ENCODE results near the gene PMM1. TPM values are rescaled to one million over a fixed set of nuclear protein-coding genes. Genes with fewer than 3 reads are reported as not detected.
"Not testable (repeated sequence)": the region's sequence is repeated elsewhere in the genome, so short reads cannot be mapped to it uniquely, and the experiment has no call there.

Gene PMM1
- total RNA-seq, 2 experiments from 2014 or later = 44.4 to 46.2 TPM

DNA sequence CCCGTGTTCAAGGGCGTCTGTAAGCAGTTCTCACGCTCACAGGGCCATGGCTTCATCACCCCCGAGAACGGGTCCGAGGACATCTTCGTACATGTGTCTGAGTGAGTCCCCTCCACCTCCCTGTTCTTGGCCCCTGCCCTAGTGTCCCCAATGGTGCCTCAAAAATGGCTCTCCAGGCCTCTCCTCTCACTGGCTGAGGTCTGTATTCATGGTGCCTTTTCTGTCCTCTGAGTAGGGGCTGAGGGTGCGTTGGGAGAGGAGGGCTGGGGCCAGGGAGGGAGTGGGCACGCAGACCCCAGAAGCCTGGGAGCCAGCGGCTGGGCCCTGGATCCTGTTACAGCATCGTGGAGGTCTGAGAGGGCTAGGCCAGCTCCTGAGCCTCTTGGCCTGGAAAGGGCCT, 16.0 kb downstream of the PMM1 start:
- Mint-ChIP-seq H3K4me1 (no peaks in the 10 kb centered on the region), H3K27me3 (no peaks in the 10 kb centered on the region), H3K36me3 (ENCODE audit: low read depth) (peaks cover 16% of the 10 kb centered on the region), H3K9me3 (no peaks in the 10 kb centered on the region), H3K4me3 (no peak overlapping the region), H3K27ac (no peak overlapping the region)
- CTCF ChIA-PET = no interaction called here
- no peak for DNase-seq
- POLR2A ChIA-PET = interaction anchor here (3.3 kb wide), 1 partner anchor 16 kb away, joined by 18 read pairs; the partner anchor contains the start of gene PMM1

DNA sequence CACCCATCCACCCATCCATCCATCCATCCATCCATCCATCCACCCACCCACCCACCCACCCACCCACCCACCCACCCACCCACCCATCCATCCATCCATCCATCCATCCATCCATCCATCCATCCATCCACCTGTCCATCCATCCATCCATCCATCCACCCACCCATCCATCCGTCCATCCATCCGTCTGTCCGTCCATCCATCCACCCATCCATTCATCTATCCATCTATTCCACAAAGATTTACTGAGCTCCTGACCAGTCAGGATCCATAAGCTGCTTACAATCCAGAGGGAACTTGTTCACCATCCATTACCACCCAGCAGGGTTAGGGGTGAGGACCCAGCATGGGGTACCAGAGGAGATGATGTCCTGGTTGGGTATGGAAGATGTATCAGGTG, 17.3 kb downstream of the PMM1 start:
- H3K27ac Mint-ChIP-seq; H3K36me3 Mint-ChIP-seq (ENCODE audit: low read depth); H3K9me3 Mint-ChIP-seq; H3K4me3 Mint-ChIP-seq; H3K4me1 Mint-ChIP-seq; DNase-seq; H3K27me3 Mint-ChIP-seq; CTCF ChIA-PET: not testable (repeated sequence)
- POLR2A ChIA-PET = interaction anchor here (0.9 to 3.3 kb wide), 2 partner anchors 17 to 49 kb away, joined by 3 to 18 read pairs; partner anchors contain the start of genes PMM1 and XRCC6

DNA sequence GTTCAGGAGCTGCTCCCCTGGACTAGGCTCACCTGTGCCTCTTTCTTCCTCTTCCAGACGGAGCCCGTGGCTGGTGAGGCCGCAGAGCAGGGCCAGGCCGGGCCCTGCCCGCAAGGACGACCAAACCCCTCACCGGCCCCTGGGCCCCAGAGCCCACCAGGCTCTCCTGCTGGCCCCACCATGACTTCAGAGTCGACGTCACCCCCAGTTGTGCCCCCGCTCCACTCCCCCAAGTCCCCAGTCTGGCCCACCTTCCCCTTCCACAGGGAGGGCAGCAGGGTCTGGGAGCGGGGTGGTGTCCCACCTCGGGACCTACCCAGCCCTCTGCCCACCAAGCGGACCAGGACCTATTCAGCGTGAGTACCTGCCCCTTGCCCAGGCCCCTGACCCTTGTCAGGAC, 17.9 kb downstream of the PMM1 start:
- Mint-ChIP-seq H3K4me1 (no peaks in the 10 kb centered on the region), H3K4me3 (no peak overlapping the region), H3K27me3 (no peaks in the 10 kb centered on the region), H3K27ac (no peak overlapping the region), H3K36me3 (ENCODE audit: low read depth) (peaks cover 4% of the 10 kb centered on the region), H3K9me3 (no peaks in the 10 kb centered on the region)
- DNase-seq = no peak
- ChIA-PET CTCF (no interaction called here), POLR2A (no interaction called here)

DNA sequence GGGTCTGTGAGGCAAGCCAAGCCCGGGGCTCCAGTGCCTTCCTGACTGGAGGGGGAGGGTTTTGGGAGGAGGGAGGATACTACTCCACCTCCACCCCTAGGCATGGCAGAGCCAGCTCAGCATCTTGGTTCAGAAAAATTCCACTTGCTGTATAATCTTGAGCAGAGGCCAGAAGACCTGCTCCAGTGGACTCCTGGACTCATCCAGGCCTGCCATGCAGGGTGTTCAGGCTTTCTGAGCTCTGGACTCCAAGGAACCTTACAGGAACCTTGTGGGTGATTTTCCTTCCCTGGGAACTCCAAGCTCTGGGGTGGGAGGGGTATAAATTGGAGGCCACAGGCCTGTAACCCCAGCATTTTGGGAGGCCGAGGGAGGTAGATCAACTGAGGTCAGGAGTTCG, 19.4 kb downstream of the PMM1 start:
- Mint-ChIP-seq H3K27me3 (no peaks in the 10 kb centered on the region), H3K27ac (no peak overlapping the region), H3K9me3 (no peaks in the 10 kb centered on the region), H3K36me3 (ENCODE audit: low read depth) (no peaks in the 10 kb centered on the region), H3K4me3 (no peak overlapping the region), H3K4me1 (peaks cover 5% of the 10 kb centered on the region)
- POLR2A ChIA-PET = interaction anchor here (1.0 to 1.3 kb wide), 2 partner anchors 19 to 35 kb away, joined by 3 to 4 read pairs; partner anchors contain the start of gene PMM1
- DNase-seq = no peak
- CTCF ChIA-PET = interaction anchor here (0.7 kb wide), 2 partner anchors 42 to 167 kb away, joined by 3 to 8 read pairs; no protein-coding TSS in a partner anchor

DNA sequence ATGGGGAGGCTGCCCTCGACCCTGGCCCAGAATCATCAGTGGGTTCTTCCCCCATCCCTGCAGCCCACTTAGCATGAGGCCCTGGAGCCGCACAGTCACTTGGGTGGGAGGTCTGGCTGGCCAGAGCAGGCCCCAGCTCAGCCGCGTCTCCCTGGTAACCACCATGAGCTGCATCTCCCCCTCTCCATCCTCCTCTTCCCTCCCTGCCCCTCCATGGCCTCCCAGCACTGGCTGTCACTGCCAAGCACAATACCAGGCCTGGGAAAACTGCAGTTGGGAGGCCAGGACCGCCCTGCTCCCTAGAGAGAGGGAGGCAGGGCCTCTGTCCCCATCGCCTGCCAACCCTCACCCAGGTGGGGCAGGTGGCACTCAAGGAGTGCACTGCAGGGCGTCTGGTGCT, 20.8 kb downstream of the PMM1 start:
- H3K4me1 Mint-ChIP-seq = peaks cover 9% of the 10 kb centered on the region
- no peak overlapping the region for H3K27ac Mint-ChIP-seq
- CTCF ChIA-PET = interaction anchor here (1.5 kb wide), 1 partner anchor 21 kb away, joined by 5 read pairs; the partner anchor contains the start of gene PMM1
- POLR2A ChIA-PET = interaction anchor here (2.4 kb wide), 1 partner anchor 21 kb away, joined by 7 read pairs; the partner anchor contains the start of gene PMM1
- H3K36me3 Mint-ChIP-seq (ENCODE audit: low read depth) = no peaks in the 10 kb centered on the region
- H3K27me3 Mint-ChIP-seq = peaks cover 2% of the 10 kb centered on the region
- no peaks in the 10 kb centered on the region for H3K9me3 Mint-ChIP-seq
- no peak for DNase-seq
- H3K4me3 Mint-ChIP-seq = no peak overlapping the region

DNA sequence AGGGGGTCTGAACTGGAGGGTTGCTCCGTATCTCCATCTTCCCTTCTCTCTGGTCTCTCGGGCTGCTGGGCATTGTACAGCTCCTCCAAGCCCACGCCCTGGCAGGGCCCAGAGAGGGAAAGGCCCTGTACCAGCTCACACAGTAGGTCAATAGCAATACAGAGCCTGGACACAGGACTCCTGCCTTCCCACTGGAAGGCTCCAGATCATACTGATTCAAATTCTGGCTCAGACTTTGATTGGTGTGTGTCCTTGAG, 22.2 kb downstream of the PMM1 start:
- Mint-ChIP-seq H3K27ac (no peak overlapping the region), H3K36me3 (ENCODE audit: low read depth) (no peaks in the 10 kb centered on the region), H3K4me3 (no peak overlapping the region), H3K4me1 (peaks cover 9% of the 10 kb centered on the region), H3K27me3 (peaks cover 7% of the 10 kb centered on the region), H3K9me3 (no peaks in the 10 kb centered on the region)
- ChIA-PET POLR2A (interaction anchor here (2.4 kb wide), 1 partner anchor 22 kb away, joined by 7 read pairs; the partner anchor contains the start of gene PMM1), CTCF (interaction anchor here (1.1 to 1.5 kb wide), 2 partner anchors 9 to 23 kb away, joined by 3 to 5 read pairs; partner anchors contain the start of gene PMM1)
- no peak for DNase-seq

DNA sequence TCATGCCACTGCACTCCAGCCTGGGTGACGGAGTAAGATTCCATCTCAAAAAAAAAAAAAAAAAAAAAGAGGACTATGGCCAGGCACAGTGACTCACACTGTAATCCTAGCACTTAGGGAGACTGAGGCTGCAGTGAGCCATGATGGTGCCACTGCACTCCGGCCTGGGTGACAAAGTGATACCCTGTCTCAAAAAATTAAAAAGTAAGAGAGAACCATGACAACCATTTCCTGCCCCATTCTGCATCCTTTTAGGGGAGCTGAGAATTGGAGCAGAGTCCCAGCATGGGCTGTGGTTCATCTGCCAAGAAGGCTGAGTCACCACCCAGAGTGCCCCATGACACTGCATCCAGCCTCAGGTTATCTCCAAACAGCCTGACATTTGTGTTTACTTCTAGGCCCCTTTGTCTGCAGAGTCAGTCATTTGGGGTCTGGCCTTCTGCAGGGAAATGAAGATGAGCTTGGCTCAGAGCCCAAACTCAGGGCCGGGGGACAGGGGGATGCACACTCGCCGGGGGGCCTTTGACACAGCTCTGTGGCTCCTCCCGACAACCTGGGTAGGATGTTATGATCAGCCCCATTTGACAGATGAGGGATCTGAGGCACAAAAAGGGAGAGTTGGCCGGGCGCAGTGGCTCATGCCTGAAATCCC, 24.1 kb downstream of the PMM1 start:
- Mint-ChIP-seq H3K9me3 (no peaks in the 10 kb centered on the region), H3K4me1 (peaks cover 9% of the 10 kb centered on the region), H3K27me3 (peaks cover 21% of the 10 kb centered on the region), H3K27ac (peak overlapping the region; percentile 50), H3K4me3 (no peak overlapping the region), H3K36me3 (ENCODE audit: low read depth) (no peaks in the 10 kb centered on the region)
- peak; percentile 57 for DNase-seq
- ChIA-PET POLR2A (interaction anchor here (1.0 to 1.5 kb wide), 3 partner anchors 24 to 56 kb away, joined by 3 to 5 read pairs (median 4); partner anchors contain the start of genes PMM1 and XRCC6), CTCF (interaction anchor here (0.9 kb wide), 1 partner anchor 24 kb away, joined by 3 read pairs; the partner anchor contains the start of gene PMM1)

DNA sequence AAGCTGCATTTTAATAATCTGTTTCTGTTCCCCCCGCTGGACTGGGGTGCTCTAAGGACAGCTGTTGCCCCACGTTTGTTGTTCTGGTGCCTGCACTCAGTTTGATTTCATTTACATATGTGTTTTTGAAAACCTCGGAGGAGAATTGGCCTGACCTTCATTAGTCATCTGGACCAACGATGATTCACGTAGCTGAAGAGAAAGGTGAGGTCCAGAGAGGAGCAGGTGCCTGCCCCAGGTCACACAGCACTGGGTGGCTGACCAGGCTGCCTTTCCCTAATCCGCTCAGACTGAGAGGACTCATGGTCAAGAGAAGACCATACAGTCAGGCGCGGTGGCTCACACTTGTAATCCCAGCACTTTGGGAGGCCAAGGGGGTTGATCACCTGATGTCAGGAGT, 25.1 kb downstream of the PMM1 start:
- H3K9me3 Mint-ChIP-seq = no peaks in the 10 kb centered on the region
- DNase-seq = no peak
- ChIA-PET POLR2A (interaction anchor here (1.2 to 1.5 kb wide), 3 partner anchors 25 to 96 kb away, joined by 3 to 5 read pairs (median 4); partner anchors contain the start of genes PHF5A, PMM1 and XRCC6), CTCF (interaction anchor here (0.9 kb wide), 1 partner anchor 25 kb away, joined by 3 read pairs; the partner anchor contains the start of gene PMM1)
- no peaks in the 10 kb centered on the region for H3K36me3 Mint-ChIP-seq (ENCODE audit: low read depth)
- no peak overlapping the region for H3K4me3 Mint-ChIP-seq
- no peak overlapping the region for H3K27ac Mint-ChIP-seq
- peaks cover 9% of the 10 kb centered on the region for H3K4me1 Mint-ChIP-seq
- H3K27me3 Mint-ChIP-seq = peaks cover 27% of the 10 kb centered on the region

DNA sequence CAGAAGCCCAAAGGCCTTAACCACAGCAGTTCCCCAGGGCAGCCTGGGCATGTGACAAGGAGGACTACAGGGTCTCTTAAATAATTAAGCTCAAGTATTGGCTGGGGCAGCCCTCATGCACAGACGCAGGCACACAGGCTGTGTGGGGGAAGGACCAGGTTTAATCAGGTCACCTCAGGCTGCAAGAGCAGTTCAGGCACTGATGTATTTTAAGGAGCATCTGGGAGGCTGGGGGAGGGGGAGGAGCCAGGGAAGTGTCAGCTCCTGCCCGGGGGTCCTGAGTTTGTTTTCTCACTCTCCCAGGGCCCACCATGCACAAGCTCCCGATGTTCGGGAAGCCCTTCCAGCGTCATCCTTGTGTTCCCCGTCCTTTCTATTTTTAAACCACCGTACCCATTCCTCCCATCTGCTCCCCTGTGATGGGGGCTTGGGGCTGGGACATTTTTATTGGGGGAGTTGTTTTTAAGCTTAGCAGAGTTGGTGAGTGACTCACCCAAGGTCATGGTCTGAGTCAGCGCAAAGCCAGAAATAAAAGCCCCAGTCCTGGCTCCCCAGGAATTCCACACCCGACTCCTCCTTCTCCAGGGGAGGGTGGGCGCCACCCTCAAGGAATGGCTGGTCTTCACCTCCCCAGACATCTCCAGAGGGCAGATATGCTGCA, 26.5 kb downstream of the PMM1 start:
- no peak overlapping the region for H3K27ac Mint-ChIP-seq
- peaks cover 9% of the 10 kb centered on the region for H3K4me1 Mint-ChIP-seq
- ChIA-PET POLR2A (interaction anchor here (1.4 kb wide), 1 partner anchor 95 kb away, joined by 3 read pairs; the partner anchor contains the start of gene PHF5A), CTCF (interaction anchor here (0.6 to 0.7 kb wide), 2 partner anchors 10 to 159 kb away, joined by 3 read pairs; no protein-coding TSS in a partner anchor)
- H3K27me3 Mint-ChIP-seq = peaks cover 28% of the 10 kb centered on the region
- H3K9me3 Mint-ChIP-seq = no peaks in the 10 kb centered on the region
- H3K36me3 Mint-ChIP-seq (ENCODE audit: low read depth) = no peaks in the 10 kb centered on the region
- H3K4me3 Mint-ChIP-seq = no peak overlapping the region
- no peak for DNase-seq

DNA sequence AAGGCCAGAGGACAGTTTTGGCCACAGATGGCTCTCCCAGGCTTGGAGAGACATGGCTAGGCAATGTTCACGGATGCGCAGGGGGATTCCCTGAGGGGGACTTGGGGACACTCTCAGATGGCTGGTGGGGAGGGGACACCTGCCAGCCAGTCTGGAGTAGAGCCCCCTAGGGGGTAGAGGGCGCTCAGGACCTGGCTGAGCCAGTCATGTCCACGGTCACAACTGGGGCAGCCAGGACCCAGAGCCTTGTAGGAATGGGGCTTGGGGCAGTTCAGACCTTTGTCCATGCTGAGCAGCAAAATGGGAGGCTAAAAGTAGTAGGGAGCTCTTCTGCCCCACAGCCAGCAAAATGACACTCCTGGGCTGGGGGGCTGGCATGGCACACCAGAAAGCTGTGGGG, 27.2 kb downstream of the PMM1 start:
- Mint-ChIP-seq H3K9me3 (no peaks in the 10 kb centered on the region), H3K4me1 (peaks cover 12% of the 10 kb centered on the region), H3K4me3 (no peak overlapping the region), H3K27me3 (peaks cover 32% of the 10 kb centered on the region), H3K36me3 (ENCODE audit: low read depth) (no peaks in the 10 kb centered on the region), H3K27ac (no peak overlapping the region)
- DNase-seq = no peak
- CTCF ChIA-PET = no interaction called here
- POLR2A ChIA-PET = no interaction called here

DNA sequence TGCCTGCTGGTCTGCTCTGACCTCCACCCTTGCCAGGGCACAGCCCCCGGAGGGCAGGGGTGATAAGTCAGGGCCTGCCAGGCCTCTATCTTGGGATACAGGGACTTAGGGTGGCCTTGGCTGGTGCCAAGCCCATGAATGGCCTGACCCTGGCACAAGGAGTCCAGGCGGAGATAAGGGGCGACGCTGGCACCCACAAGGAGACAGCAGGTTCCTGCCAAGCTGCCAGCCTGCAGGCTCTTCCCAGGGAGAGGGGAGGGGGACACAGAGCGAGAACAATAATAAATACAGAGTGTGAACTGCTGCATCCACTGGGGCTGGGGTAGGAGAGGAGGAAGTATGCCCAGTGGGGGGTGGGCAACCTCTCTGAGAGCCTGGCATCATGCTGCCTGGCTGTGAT, 27.9 kb downstream of the PMM1 start:
- POLR2A ChIA-PET = no interaction called here
- CTCF ChIA-PET = no interaction called here
- Mint-ChIP-seq H3K4me1 (peaks cover 14% of the 10 kb centered on the region), H3K36me3 (ENCODE audit: low read depth) (no peaks in the 10 kb centered on the region), H3K27ac (no peak overlapping the region), H3K27me3 (peaks cover 34% of the 10 kb centered on the region), H3K4me3 (no peak overlapping the region), H3K9me3 (no peaks in the 10 kb centered on the region)
- no peak for DNase-seq

DNA sequence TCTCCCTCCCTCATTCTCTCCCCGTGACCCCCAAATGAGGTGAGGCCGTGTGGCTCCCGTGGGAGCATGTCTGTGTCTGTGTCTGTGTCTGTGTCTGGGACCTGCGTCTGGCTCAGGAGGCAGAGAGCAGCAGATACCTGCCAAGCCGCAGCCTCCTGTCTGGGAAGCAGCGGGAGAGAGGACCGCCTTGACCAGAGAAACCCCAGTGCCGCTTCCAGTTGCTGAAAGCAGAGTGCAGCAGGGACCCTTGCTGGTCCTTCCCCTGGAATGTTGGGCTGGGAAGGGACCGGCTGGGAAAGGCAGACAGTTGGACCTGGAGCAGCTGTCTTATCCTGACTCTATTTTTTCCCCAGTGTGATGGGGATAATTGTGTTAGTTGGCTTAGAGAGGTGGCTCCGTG, 28.3 kb downstream of the PMM1 start:
- H3K27ac Mint-ChIP-seq = no peak overlapping the region
- POLR2A ChIA-PET = no interaction called here
- H3K4me3 Mint-ChIP-seq = no peak overlapping the region
- DNase-seq = no peak
- H3K27me3 Mint-ChIP-seq = peaks cover 38% of the 10 kb centered on the region
- CTCF ChIA-PET = no interaction called here
- no peaks in the 10 kb centered on the region for H3K9me3 Mint-ChIP-seq
- H3K36me3 Mint-ChIP-seq (ENCODE audit: low read depth) = no peaks in the 10 kb centered on the region
- peaks cover 14% of the 10 kb centered on the region for H3K4me1 Mint-ChIP-seq

DNA sequence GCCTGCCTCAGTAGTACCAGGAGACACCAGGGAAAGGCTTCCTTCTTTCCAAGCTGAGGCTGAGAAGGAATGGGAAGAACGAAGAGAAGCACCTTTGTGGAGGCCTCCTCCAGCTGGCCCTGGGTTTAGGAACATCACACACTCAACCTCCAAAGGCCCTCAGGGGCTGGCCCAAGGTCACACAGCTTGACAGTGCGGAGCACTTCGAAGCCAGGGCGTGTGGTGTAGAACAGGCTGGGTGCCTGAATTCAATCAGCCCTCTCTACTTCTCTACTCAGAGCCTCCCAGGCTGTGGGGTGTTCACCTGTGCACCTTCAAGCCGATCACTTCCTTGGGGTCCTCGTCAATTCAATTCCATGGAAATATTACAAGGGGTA, 29.6 kb downstream of the PMM1 start:
- Mint-ChIP-seq H3K36me3 (ENCODE audit: low read depth) (no peaks in the 10 kb centered on the region), H3K27me3 (peaks cover 39% of the 10 kb centered on the region), H3K27ac (no peak overlapping the region), H3K9me3 (no peaks in the 10 kb centered on the region), H3K4me1 (peaks cover 9% of the 10 kb centered on the region), H3K4me3 (no peak overlapping the region)
- CTCF ChIA-PET = no interaction called here
- DNase-seq = no peak
- POLR2A ChIA-PET = interaction anchor here (1.5 kb wide), 1 partner anchor 30 kb away, joined by 3 read pairs; the partner anchor contains the start of gene PMM1

All from activated CD4-positive, alpha-beta memory T cell treated with anti-CD3 and anti-CD28 coated beads, Interleukin-2, amount 10 ng/mL, durations not matched to agents 7 days and 5 days (primary cell).